ENCODE measurements around the gene IL1R1.

- TF ChIP-seq CTCF (IDR thresholded peaks at IDR 0.05; ENCODE audit: borderline replicate concordance, extremely low read depth, low read length, poor library complexity, severe bottlenecking), result no peak
- TF ChIP-seq EZH2 (IDR thresholded peaks at IDR 0.05; ENCODE audit: borderline replicate concordance, low read depth, low read length, severe bottlenecking), result no peak
These were observed 46.4 kb upstream of the IL1R1 start for GRCh38 chr2:102096103-102096502.

Data from DND-41 (cell line).